Stimulated activated CD8-positive, alpha-beta memory T cell treated with anti-CD3 and anti-CD28 coated beads, Interleukin-4, amount 100 ng/mL, for 48 hours (primary cell): ENCODE data around the gene XPO6.

ENCODE experiments used
- DNase-seq: peaks from one replicate; pipeline ENCODE4 v3.0.0-alpha.2; 2020

Gene XPO6

GRCh38 chr16:28182801-28183200 lies 29.0 kb downstream of the XPO6 start:
- no peak for DNase-seq

- peak; percentile 72 for DNase-seq
Measured at GRCh38 chr16:28182183-28182582, 29.6 kb downstream of the XPO6 start.

- no peak for DNase-seq
Measured at GRCh38 chr16:28181515-28181914, 30.2 kb downstream of the XPO6 start.

GRCh38 chr16:28180655-28181460 lies 30.9 kb downstream of the XPO6 start:
- no peak for DNase-seq

- DNase-seq = no peak
Measured at GRCh38 chr16:28179354-28179753, 32.4 kb downstream of the XPO6 start.

GRCh38 chr16:28175715-28176114 lies 36.0 kb downstream of the XPO6 start:
- DNase-seq = no peak

GRCh38 chr16:28172336-28172735 lies 39.4 kb downstream of the XPO6 start:
- no peak for DNase-seq

- DNase-seq = no peak
Measured at GRCh38 chr16:28171816-28172215, 39.9 kb downstream of the XPO6 start.

- DNase-seq = no peak
Measured at GRCh38 chr16:28168991-28169554, 42.7 kb downstream of the XPO6 start.

GRCh38 chr16:28167730-28168129 lies 44.0 kb downstream of the XPO6 start:
- DNase-seq = no peak

GRCh38 chr16:28167221-28167620 lies 44.5 kb downstream of the XPO6 start:
- no peak for DNase-seq

- no peak for DNase-seq
Measured at GRCh38 chr16:28166394-28167208, 45.2 kb downstream of the XPO6 start.

- no peak for DNase-seq
Measured at GRCh38 chr16:28165598-28165997, 46.2 kb downstream of the XPO6 start.

GRCh38 chr16:28164140-28164539 lies 47.6 kb downstream of the XPO6 start:
- no peak for DNase-seq

GRCh38 chr16:28163699-28164098 lies 48.1 kb downstream of the XPO6 start:
- no peak for DNase-seq

GRCh38 chr16:28162326-28162877 lies 49.4 kb downstream of the XPO6 start:
- DNase-seq = no peak

GRCh38 chr16:28161626-28162025 lies 50.1 kb downstream of the XPO6 start:
- DNase-seq = no peak

GRCh38 chr16:28158136-28158535 lies 53.6 kb downstream of the XPO6 start:
- no peak for DNase-seq

- DNase-seq = no peak
Measured at GRCh38 chr16:28156056-28156680, 55.6 kb downstream of the XPO6 start.

- no peak for DNase-seq
Measured at GRCh38 chr16:28155293-28155692, 56.5 kb downstream of the XPO6 start.

GRCh38 chr16:28151180-28151579 lies 60.6 kb downstream of the XPO6 start:
- no peak for DNase-seq

- DNase-seq = no peak
Measured at GRCh38 chr16:28149011-28149888, 62.5 kb downstream of the XPO6 start.
